B cell (primary cell): ENCODE results near the gene SUGP1.

Experiments
- CTCF ChIP-seq: fragments of 200-600 bp; IDR thresholded peaks from one replicate; pipeline ENCODE4 v1.8.0; 2022; ENCODE audit warnings: antibody characterized with exemption, mild to moderate bottlenecking
- EZH2 ChIP-seq: IDR thresholded peaks from 2 replicates; pipeline ENCODE4 v1.6.1; 2012; ENCODE audit warnings: borderline replicate concordance, low read depth, mild to moderate bottlenecking, moderate library complexity, low read length; ENCODE audit not compliant: insufficient read depth, poor library complexity, severe bottlenecking

GRCh38 chr19:19327672-19328071 is 7.4 kb upstream of the SUGP1 start:
- TF ChIP-seq CTCF, result no peak
- no peak for TF ChIP-seq EZH2
